Endothelial cell of umbilical vein (primary cell): ENCODE results near the gene UBA52.

Experiments used
- EZH2 ChIP-seq: IDR thresholded peaks from 2 replicates; pipeline ENCODE4 v1.6.1; 2012; ENCODE audit warnings: borderline replicate concordance, low read depth, mild to moderate bottlenecking, moderate library complexity, low read length, inconsistent platforms; ENCODE audit not compliant: severe bottlenecking
- MYC ChIP-seq: IDR thresholded peaks from one replicate; pipeline ENCODE4 v1.6.1; 2011; ENCODE audit warnings: mild to moderate bottlenecking, low read depth, low read length
- POLR2A ChIP-seq: IDR thresholded peaks from 2 replicates; pipeline ENCODE4 v1.6.1; 2012; ENCODE audit warnings: low read depth, mild to moderate bottlenecking, control low read depth, low read length
- TF ChIP-seq, protein P1 (sequence below), 2 donors: IDR thresholded peaks; 1 replicate in 1 of 2; 2 replicates in 1 of 2; pipeline ENCODE4 v1.5.1; 2011; ENCODE audit warnings: low read length in 2 of 2, mild to moderate bottlenecking in 2 of 2, moderate library complexity in 2 of 2, control low read depth in 1 of 2, inconsistent platforms in 1 of 2, low read depth in 1 of 2; ENCODE audit not compliant: insufficient read depth in 1 of 2; ENCODE audit errors: extremely low read depth in 1 of 2

DNA sequence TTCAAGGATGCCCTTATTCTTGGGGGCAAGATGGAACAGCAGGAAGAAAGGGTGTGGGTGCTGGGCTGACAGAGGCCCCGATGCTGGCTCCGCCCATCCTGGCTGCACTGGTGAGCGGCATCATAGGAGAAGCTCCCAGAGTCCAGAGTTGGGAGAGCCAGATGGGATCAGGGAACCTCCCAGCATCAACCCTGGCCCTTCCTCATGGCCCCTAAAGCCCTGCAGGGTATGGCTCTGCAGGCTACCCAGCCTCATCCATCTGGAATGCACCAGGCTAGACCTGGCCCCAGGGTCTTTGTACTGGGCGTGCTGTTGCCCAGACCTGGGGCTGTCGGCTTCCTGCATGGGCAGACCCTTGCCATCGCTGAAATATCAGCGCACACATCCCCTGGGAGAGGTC lies 41.9 kb upstream of the UBA52 start:
- TF ChIP-seq, protein P1, sequence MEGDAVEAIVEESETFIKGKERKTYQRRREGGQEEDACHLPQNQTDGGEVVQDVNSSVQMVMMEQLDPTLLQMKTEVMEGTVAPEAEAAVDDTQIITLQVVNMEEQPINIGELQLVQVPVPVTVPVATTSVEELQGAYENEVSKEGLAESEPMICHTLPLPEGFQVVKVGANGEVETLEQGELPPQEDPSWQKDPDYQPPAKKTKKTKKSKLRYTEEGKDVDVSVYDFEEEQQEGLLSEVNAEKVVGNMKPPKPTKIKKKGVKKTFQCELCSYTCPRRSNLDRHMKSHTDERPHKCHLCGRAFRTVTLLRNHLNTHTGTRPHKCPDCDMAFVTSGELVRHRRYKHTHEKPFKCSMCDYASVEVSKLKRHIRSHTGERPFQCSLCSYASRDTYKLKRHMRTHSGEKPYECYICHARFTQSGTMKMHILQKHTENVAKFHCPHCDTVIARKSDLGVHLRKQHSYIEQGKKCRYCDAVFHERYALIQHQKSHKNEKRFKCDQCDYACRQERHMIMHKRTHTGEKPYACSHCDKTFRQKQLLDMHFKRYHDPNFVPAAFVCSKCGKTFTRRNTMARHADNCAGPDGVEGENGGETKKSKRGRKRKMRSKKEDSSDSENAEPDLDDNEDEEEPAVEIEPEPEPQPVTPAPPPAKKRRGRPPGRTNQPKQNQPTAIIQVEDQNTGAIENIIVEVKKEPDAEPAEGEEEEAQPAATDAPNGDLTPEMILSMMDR (IDR thresholded peaks at IDR 0.05; ENCODE audit: extremely low read depth in 1 of 2, insufficient read depth in 1 of 2, low read depth in 1 of 2, low read length in 2 of 2), result no peak
- TF ChIP-seq EZH2, result no peak
- no peak for TF ChIP-seq POLR2A
- no peak for TF ChIP-seq MYC
